Transverse colon (tissue), 4 donors: ENCODE results near the gene LIME1. TPM values are rescaled to one million over a fixed set of nuclear protein-coding genes. Genes with fewer than 3 reads are reported as not detected.

Source experiments
- DNase-seq: peaks from one replicate; pipeline ENCODE4 v3.0.0-alpha.2; 2019
- H3K27ac ChIP-seq, 4 donors: fragments of 200-600 bp; sonication (generic); 2 replicates each; pipeline ENCODE4 v1.5.1; 2016 to 2018; ENCODE audit warnings: inconsistent platforms in 4 of 4
- H3K27me3 ChIP-seq: fragments of 200-600 bp; sonication (generic); 2 replicates; pipeline ENCODE4 v1.5.1; 2017; ENCODE audit warnings: inconsistent platforms
- H3K36me3 ChIP-seq, 4 donors: fragments of 200-600 bp; sonication (generic); 2 replicates each; pipeline ENCODE4 v1.5.1; 2017 to 2019; ENCODE audit warnings: inconsistent platforms in 4 of 4
- H3K4me1 ChIP-seq, 4 donors: fragments of 200-600 bp; sonication (generic); 2 replicates each; pipeline ENCODE4 v1.5.1; 2017 to 2020; ENCODE audit warnings: inconsistent platforms in 4 of 4
- H3K4me3 ChIP-seq, 4 donors: fragments of 200-600 bp; sonication (generic); 1 replicate in 1 of 4; 2 replicates in 3 of 4; pipeline versions ENCODE4 v1.5.1 to v1.6.1; 2017 to 2019; ENCODE audit warnings: inconsistent platforms in 4 of 4
- H3K9me3 ChIP-seq, 2 donors: fragments of 200-600 bp; sonication (generic); 2 replicates each; pipeline ENCODE4 v1.5.1; 2017 to 2019; ENCODE audit warnings: inconsistent platforms in 2 of 2
- EP300 ChIP-seq: sonication (generic); formaldehyde crosslinking; IDR thresholded peaks from one replicate; pipeline ENCODE4 v1.6.1; 2017; ENCODE audit warnings: antibody characterized with exemption, low read depth
- POLR2A ChIP-seq: fragments of 450-650 bp; IDR thresholded peaks from one replicate; pipeline ENCODE4 v1.6.1; 2016; ENCODE audit warnings: antibody characterized with exemption, mild to moderate bottlenecking, moderate library complexity
- POLR2AphosphoS5 ChIP-seq, 3 donors: sonication (generic); formaldehyde crosslinking; IDR thresholded peaks; one replicate each; pipeline ENCODE4 v1.6.1; 2016; ENCODE audit warnings: antibody characterized with exemption in 3 of 3
- WGBS, 2 donors: methylation state at CpG; one replicate each; pipeline ENCODE4 v1.1.5; 2018; ENCODE audit warnings: low coverage in 1 of 2; 5-methylcytosine and 5-hydroxymethylcytosine counted together
- in situ Hi-C, 4 donors: fragments of 200-750 bp; cut with MboI; loops; one replicate each; pipeline versions ENCODE4 v1.15.0 to v1.15.1; 2017; ENCODE audit warnings: low sequenced_read_pairs in 3 of 4, low pct_ligation_motif_present in 1 of 4, low pct_unique_long_range_greater_than_20kb in 1 of 4
- intact Hi-C: fragments of 100-400 bp; cut with DNase I; formaldehyde crosslinking; loops from one replicate; pipeline ENCODE4 v1.15.1; 2023; ENCODE audit warnings: low total_unique reads
- total RNA-seq, 4 donors: library from RNA; depleted of rRNA; stranded (reverse); fragments of >200 nt; gene quantifications; one replicate each; pipeline ENCODE4 v1.1.0, GENCODE V29; 2016
- TF ChIP-seq, protein P1 (sequence below), 5 experiments: fragments of 200-600 bp in 3 of 5; fragments of 450-650 bp in 2 of 5; sonication (generic) in 3 of 5; IDR thresholded peaks; 1 replicate in 2 of 5; 2 replicates in 3 of 5; pipeline ENCODE4 v1.5.1; 2016 to 2017; ENCODE audit warnings: antibody characterized with exemption in 5 of 5, inconsistent platforms in 3 of 5, mild to moderate bottlenecking in 2 of 5, moderate library complexity in 1 of 5

The LIME1 gene
- total RNA-seq, 4 donors from 2014 or later: 24.4 to 91.1 (median 44.0) TPM

DNA sequence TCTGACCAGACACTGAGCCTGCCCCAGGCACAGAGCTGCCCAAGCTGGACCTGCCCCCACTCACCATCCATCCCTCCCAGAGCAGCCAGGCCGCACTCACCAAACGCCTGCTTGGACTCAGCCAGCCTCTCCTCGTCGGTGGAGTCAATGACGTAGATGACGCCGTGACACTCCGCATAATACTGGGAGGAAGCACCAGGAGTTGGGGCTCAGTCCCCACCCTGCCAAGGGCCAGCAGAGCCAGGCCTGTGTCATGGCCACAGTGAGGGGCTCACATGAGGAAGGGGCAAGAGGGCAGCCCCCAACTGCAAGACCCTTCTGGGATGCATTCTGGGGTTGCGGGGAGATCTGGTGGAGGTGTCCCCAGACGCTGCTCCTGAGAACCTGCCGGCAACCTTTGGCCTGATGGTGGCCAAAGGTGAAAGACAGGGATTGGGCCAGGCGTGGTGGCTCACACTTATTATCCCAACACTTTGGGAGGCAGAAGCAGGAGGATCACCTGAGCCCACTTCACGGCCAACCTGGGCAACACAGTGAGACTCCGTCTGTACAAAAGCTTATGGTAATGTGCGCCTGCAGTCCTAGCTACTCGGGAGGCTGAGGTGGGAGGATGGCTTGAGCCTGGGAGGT is 34.3 kb upstream of the LIME1 start:
- in situ Hi-C loops (no loop called here), intact Hi-C loops (no loop called here)
- no peak for DNase-seq
- Histone ChIP-seq H3K27ac (no peak overlapping the region), H3K36me3 (peaks cover 0 to 8% (median 3%) of the 10 kb centered on the region in 4 donors), H3K4me3 (no peak overlapping the region), H3K9me3 (no peaks in the 10 kb centered on the region), H3K27me3 (no peaks in the 10 kb centered on the region), H3K4me1 (peaks cover 18 to 31% (median 28%) of the 10 kb centered on the region in 4 donors)
- WGBS, 2 donors: 92% methylated on average over 16 of the region's 16 CpGs; no CpG with 5 or more reads in 1 of the 2 donors
- TF ChIP-seq POLR2AphosphoS5 (IDR thresholded peaks at IDR 0.05): no peak
- TF ChIP-seq, protein P1, sequence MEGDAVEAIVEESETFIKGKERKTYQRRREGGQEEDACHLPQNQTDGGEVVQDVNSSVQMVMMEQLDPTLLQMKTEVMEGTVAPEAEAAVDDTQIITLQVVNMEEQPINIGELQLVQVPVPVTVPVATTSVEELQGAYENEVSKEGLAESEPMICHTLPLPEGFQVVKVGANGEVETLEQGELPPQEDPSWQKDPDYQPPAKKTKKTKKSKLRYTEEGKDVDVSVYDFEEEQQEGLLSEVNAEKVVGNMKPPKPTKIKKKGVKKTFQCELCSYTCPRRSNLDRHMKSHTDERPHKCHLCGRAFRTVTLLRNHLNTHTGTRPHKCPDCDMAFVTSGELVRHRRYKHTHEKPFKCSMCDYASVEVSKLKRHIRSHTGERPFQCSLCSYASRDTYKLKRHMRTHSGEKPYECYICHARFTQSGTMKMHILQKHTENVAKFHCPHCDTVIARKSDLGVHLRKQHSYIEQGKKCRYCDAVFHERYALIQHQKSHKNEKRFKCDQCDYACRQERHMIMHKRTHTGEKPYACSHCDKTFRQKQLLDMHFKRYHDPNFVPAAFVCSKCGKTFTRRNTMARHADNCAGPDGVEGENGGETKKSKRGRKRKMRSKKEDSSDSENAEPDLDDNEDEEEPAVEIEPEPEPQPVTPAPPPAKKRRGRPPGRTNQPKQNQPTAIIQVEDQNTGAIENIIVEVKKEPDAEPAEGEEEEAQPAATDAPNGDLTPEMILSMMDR (IDR thresholded peaks at IDR 0.05): no peak
- no peak for TF ChIP-seq POLR2A
- TF ChIP-seq EP300: no peak

DNA sequence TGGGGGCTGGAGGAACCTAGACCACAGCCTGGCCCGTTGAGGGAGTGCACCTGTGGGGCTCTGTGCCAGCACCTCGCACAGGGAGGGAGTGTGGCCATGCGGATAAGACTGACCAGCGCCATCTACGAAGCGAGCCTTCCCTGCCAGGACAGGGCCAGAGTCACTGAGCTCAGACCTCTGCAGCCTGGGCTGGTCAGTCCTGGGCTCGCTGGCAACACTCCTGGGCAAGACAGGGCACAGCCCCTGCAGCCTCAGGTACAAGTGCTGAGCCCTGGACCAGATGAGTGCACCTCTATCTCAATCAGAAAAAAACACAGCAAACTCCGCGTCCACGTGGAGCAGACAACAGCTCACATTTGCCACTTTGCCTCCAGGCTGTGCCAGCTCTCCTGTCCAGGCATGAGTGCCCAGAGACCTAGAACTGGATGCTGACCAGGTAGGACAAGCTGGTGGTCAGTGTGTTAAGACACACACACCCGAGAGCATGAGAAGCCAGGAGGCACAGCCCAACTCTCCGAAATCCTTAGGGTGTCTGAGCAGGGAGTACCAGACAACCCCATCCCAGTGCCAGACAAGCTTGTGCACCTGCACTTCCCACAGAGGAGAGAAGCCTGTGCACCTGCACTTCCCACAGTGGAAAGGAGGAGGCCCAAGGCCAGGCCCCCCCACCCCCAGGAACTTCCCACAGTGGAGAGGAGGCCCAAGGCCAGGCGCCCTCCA is 33.6 kb upstream of the LIME1 start:
- Histone ChIP-seq H3K27ac (no peak overlapping the region), H3K4me3 (no peak overlapping the region), H3K9me3 (no peaks in the 10 kb centered on the region), H3K27me3 (no peaks in the 10 kb centered on the region), H3K36me3 (peaks cover 0 to 8% (median 3%) of the 10 kb centered on the region in 4 donors), H3K4me1 (peaks cover 15 to 24% (median 22%) of the 10 kb centered on the region in 4 donors)
- TF ChIP-seq, protein P1 (IDR thresholded peaks at IDR 0.05): no peak
- TF ChIP-seq POLR2AphosphoS5 (IDR thresholded peaks at IDR 0.05) (no peak), POLR2A (no peak), EP300 (no peak)
- 60 to 85% methylated on average over 2 to 12 of the region's 13 CpGs for WGBS, 2 donors
- intact Hi-C loops (no loop called here), in situ Hi-C loops (no loop called here)
- no peak for DNase-seq

DNA sequence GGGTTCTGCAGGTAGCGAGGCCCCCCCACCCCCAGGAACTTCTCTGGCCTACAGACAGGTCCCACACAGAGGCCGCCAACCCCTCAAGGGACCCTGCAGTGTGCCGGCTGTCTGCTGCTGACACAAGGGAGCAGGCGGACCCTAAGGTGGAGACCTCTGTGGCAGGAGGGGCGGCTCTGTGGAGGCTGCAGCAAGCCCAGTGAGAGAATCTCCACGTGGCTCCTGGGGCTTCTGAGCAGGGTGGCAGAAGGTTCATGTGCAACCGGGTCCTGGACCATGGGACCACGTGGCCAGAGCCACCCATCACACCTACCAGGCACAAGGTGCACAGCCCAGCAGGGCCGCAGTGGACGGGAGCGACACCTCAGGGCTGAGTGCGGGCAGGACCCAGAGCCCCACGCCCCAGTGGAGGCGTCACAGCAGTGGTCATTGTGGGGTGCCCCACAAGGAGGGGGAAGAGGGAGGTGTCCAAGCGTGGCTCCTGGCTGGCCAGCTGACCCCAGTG is 32.9 kb upstream of the LIME1 start:
- intact Hi-C loops: no loop called here
- Histone ChIP-seq H3K27ac (no peak overlapping the region), H3K4me3 (no peak overlapping the region), H3K4me1 (peaks cover 15 to 25% (median 21%) of the 10 kb centered on the region in 4 donors), H3K9me3 (no peaks in the 10 kb centered on the region), H3K27me3 (no peaks in the 10 kb centered on the region), H3K36me3 (peaks cover 0 to 8% (median 3%) of the 10 kb centered on the region in 4 donors)
- 87% methylated on average over 5 of the region's 15 CpGs; no CpG with 5 or more reads in 1 of the 2 donors for WGBS, 2 donors
- TF ChIP-seq POLR2A: no peak
- TF ChIP-seq, protein P1 (IDR thresholded peaks at IDR 0.05): no peak
- TF ChIP-seq POLR2AphosphoS5 (IDR thresholded peaks at IDR 0.05): no peak
- TF ChIP-seq EP300: no peak
- in situ Hi-C loops: no loop called here
- no peak for DNase-seq

DNA sequence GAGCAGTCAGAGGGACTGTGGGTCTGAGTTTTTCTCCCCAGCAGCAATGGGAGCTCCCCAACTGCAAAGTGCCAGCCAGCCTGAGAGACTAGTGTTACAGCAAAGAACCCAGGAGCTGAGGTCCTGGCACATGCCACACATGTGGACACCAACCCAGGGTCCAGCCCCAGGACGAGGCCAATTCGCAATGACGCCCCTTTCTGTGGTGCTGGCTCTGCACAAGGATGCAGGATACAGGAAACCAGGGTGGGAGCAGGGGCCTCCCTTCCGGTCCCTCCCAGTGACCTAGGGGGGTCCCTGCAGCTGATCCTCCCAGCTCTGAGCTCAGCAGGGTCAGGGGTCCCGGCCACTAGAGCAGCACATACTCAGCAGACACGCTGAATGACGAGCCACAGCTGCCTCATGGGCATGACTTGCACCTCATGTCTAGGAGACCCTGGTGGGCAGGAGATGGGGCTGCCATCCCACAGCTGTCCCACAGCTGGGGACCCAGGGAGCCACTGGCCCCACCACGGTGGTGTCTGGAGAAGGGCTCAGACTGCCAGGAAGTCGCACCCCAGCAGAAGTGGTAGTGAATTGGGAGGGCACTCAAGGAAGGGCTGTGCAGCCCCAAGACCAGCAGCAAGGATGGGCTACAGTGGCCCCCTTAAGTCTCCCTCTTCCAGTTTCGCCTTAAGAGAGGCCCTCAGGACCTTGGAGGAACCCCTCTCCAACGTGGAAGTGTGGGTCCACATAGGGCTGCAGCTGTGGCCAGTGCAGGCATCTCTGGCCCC is 32.3 kb upstream of the LIME1 start:
- Histone ChIP-seq H3K4me3 (no peak overlapping the region), H3K9me3 (no peaks in the 10 kb centered on the region), H3K27ac (no peak overlapping the region), H3K4me1 (peaks cover 15 to 26% (median 22%) of the 10 kb centered on the region in 4 donors), H3K27me3 (no peaks in the 10 kb centered on the region), H3K36me3 (peaks cover 0 to 8% (median 3%) of the 10 kb centered on the region in 4 donors)
- TF ChIP-seq POLR2AphosphoS5 (IDR thresholded peaks at IDR 0.05) (no peak), EP300 (no peak), POLR2A (no peak)
- TF ChIP-seq, protein P1 (IDR thresholded peaks at IDR 0.05): no peak
- in situ Hi-C loops (no loop called here), intact Hi-C loops (no loop called here)
- 87 to 100% methylated on average over 1 to 11 of the region's 11 CpGs for WGBS, 2 donors
- DNase-seq: no peak
